Testis (tissue), 2 donors: ENCODE results near the gene LGALS7.

Experiments used
- POLR2A ChIP-seq: fragments of 450-650 bp; IDR thresholded peaks from one replicate; pipeline ENCODE4 v1.6.1; 2017; ENCODE audit warnings: antibody characterized with exemption, mild to moderate bottlenecking, moderate library complexity
- TF ChIP-seq, protein P1 (sequence below), 3 experiments: fragments of 450-650 bp in 2 of 3; fragments of 200-600 bp in 1 of 3; sonication (generic) in 1 of 3; IDR thresholded peaks; one replicate each; pipeline ENCODE4 v1.5.1; 2016 to 2019; ENCODE audit warnings: antibody characterized with exemption in 3 of 3, mild to moderate bottlenecking in 2 of 3, moderate library complexity in 1 of 3

- TF ChIP-seq, protein P1, sequence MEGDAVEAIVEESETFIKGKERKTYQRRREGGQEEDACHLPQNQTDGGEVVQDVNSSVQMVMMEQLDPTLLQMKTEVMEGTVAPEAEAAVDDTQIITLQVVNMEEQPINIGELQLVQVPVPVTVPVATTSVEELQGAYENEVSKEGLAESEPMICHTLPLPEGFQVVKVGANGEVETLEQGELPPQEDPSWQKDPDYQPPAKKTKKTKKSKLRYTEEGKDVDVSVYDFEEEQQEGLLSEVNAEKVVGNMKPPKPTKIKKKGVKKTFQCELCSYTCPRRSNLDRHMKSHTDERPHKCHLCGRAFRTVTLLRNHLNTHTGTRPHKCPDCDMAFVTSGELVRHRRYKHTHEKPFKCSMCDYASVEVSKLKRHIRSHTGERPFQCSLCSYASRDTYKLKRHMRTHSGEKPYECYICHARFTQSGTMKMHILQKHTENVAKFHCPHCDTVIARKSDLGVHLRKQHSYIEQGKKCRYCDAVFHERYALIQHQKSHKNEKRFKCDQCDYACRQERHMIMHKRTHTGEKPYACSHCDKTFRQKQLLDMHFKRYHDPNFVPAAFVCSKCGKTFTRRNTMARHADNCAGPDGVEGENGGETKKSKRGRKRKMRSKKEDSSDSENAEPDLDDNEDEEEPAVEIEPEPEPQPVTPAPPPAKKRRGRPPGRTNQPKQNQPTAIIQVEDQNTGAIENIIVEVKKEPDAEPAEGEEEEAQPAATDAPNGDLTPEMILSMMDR (IDR thresholded peaks at IDR 0.05) = no peak
- TF ChIP-seq POLR2A = no peak
Observed at GRCh38 chr19:38726284-38726673, 47.0 kb downstream of the LGALS7 start.
